Urinary bladder (tissue), 4 donors: ENCODE data around the gene TMEM270. TPM values are rescaled to one million over a fixed set of nuclear protein-coding genes. Genes with fewer than 3 reads are reported as not detected.

Source experiments
- DNase-seq: peaks from one replicate; pipeline ENCODE4 v3.0.0-alpha.2; 2015; ENCODE audit errors: extremely low spot score
- H3K27ac ChIP-seq: one replicate; pipeline ENCODE4 v1.5.1; 2013; ENCODE audit warnings: low read depth, mild to moderate bottlenecking, moderate library complexity
- H3K36me3 ChIP-seq: one replicate; pipeline ENCODE4 v1.6.1; 2013; ENCODE audit warnings: mild to moderate bottlenecking, moderate library complexity; ENCODE audit not compliant: insufficient read depth
- H3K4me1 ChIP-seq: one replicate; pipeline ENCODE4 v1.6.1; 2013; ENCODE audit warnings: mild to moderate bottlenecking, moderate library complexity; ENCODE audit not compliant: insufficient read depth
- H3K4me3 ChIP-seq: one replicate; pipeline ENCODE4 v1.5.1; 2013; ENCODE audit warnings: low read depth, low read length
- WGBS: extraction: QIAGEN DNeasy Blood & Tissue Kit; methylation state at CpG from one replicate; pipeline ENCODE4 v1.1.7; 2013; 5-methylcytosine and 5-hydroxymethylcytosine counted together
- polyA plus RNA-seq: library from polyadenylated mRNA; stranded (reverse); fragments of 200-250 nt; gene quantifications from one replicate; pipeline ENCODE4 v1.2.3, GENCODE V29; 2013
- total RNA-seq: library from RNA; depleted of rRNA; stranded (reverse); fragments of >200 nt; gene quantifications from one replicate; pipeline ENCODE4 v1.2.3, GENCODE V29; 2014
- donor health status: healthy with polysubstance abuse.
- donor health status: healthy.

TMEM270 gene
- total and polyA plus RNA-seq, 2 donors: 0.09 TPM; not detected in 1

- WGBS: 53% methylated on average over 11 of the region's 11 CpGs
- Histone ChIP-seq H3K4me1 (no peaks in the 10 kb centered on the region), H3K4me3 (no peak overlapping the region), H3K27ac (no peak overlapping the region), H3K36me3 (no peaks in the 10 kb centered on the region)
- DNase-seq: no peak
Observed at GRCh38 chr7:73892003-73892999, 31.3 kb downstream of the TMEM270 start.

- no peaks in the 10 kb centered on the region for H3K36me3 ChIP-seq
- no peak overlapping the region for H3K27ac ChIP-seq
- no peak overlapping the region for H3K4me3 ChIP-seq
- WGBS: 33% methylated on average over 22 of the region's 22 CpGs
- H3K4me1 ChIP-seq: no peaks in the 10 kb centered on the region
- DNase-seq: no peak
Observed at GRCh38 chr7:73893342-73894101, 32.6 kb downstream of the TMEM270 start.

- no peak for DNase-seq
- no peak overlapping the region for H3K27ac ChIP-seq
- H3K4me3 ChIP-seq: no peak overlapping the region
- no peaks in the 10 kb centered on the region for H3K36me3 ChIP-seq
- WGBS: 86% methylated on average over 6 of the region's 6 CpGs
- no peaks in the 10 kb centered on the region for H3K4me1 ChIP-seq
Observed at GRCh38 chr7:73894166-73894565, 33.2 kb downstream of the TMEM270 start.

- Histone ChIP-seq H3K36me3 (no peaks in the 10 kb centered on the region), H3K4me3 (no peak overlapping the region), H3K27ac (no peak overlapping the region), H3K4me1 (no peaks in the 10 kb centered on the region)
- DNase-seq: no peak
- 59% methylated on average over 20 of the region's 20 CpGs for whole genome bisulfite sequencing
Observed at GRCh38 chr7:73894733-73895551, 34.0 kb downstream of the TMEM270 start.

- H3K4me1 ChIP-seq: no peaks in the 10 kb centered on the region
Observed at GRCh38 chr7:73895626-73896025, 34.7 kb downstream of the TMEM270 start.

GRCh38 chr7:73896454-73896853 lies 35.5 kb downstream of the TMEM270 start:
- Histone ChIP-seq H3K36me3 (no peaks in the 10 kb centered on the region), H3K4me1 (no peaks in the 10 kb centered on the region), H3K4me3 (no peak overlapping the region), H3K27ac (no peak overlapping the region)
- no peak for DNase-seq
- 69% methylated on average over 1 of the region's 1 CpG for WGBS

More at GRCh38 chr7:73895626-73896025, 34.7 kb downstream of the TMEM270 start:
- H3K27ac ChIP-seq: no peak overlapping the region
- no peak overlapping the region for H3K4me3 ChIP-seq
- H3K36me3 ChIP-seq: no peaks in the 10 kb centered on the region
- DNase-seq: no peak
- WGBS: 77% methylated on average over 3 of the region's 3 CpGs

- no peak for DNase-seq
- H3K27ac ChIP-seq: no peak overlapping the region
- WGBS: 35% methylated on average over 15 of the region's 15 CpGs
- no peaks in the 10 kb centered on the region for H3K4me1 ChIP-seq
- no peak overlapping the region for H3K4me3 ChIP-seq
- H3K36me3 ChIP-seq: no peaks in the 10 kb centered on the region
Observed at GRCh38 chr7:73899731-73900142, 38.8 kb downstream of the TMEM270 start.

GRCh38 chr7:73900286-73900685 lies 39.3 kb downstream of the TMEM270 start:
- Histone ChIP-seq H3K27ac (no peak overlapping the region), H3K4me3 (no peak overlapping the region), H3K36me3 (no peaks in the 10 kb centered on the region), H3K4me1 (no peaks in the 10 kb centered on the region)
- DNase-seq: no peak
- 54% methylated on average over 5 of the region's 5 CpGs for WGBS

- H3K27ac ChIP-seq: no peak overlapping the region
- 90% methylated on average over 3 of the region's 3 CpGs for WGBS
- no peaks in the 10 kb centered on the region for H3K36me3 ChIP-seq
- H3K4me3 ChIP-seq: no peak overlapping the region
- no peak for DNase-seq
- H3K4me1 ChIP-seq: no peaks in the 10 kb centered on the region
Observed at GRCh38 chr7:73901231-73901822, 40.4 kb downstream of the TMEM270 start.

- no peak for DNase-seq
- WGBS: 79% methylated on average over 15 of the region's 15 CpGs
- no peaks in the 10 kb centered on the region for H3K4me1 ChIP-seq
Observed at GRCh38 chr7:73901823-73902597, 41.1 kb downstream of the TMEM270 start.

GRCh38 chr7:73903321-73904218 lies 42.6 kb downstream of the TMEM270 start:
- Histone ChIP-seq H3K4me1 (no peaks in the 10 kb centered on the region), H3K36me3 (no peaks in the 10 kb centered on the region), H3K27ac (no peak overlapping the region), H3K4me3 (no peak overlapping the region)
- 92% methylated on average over 15 of the region's 15 CpGs for WGBS
- no peak for DNase-seq

More at GRCh38 chr7:73901823-73902597, 41.1 kb downstream of the TMEM270 start:
- Histone ChIP-seq H3K4me3 (no peak overlapping the region), H3K27ac (no peak overlapping the region), H3K36me3 (no peaks in the 10 kb centered on the region)
